GM19099 (cell line): Measurements from ENCODE around the gene MS4A10.

ENCODE experiments used
- POLR2A ChIP-seq: IDR thresholded peaks from 3 replicates; pipeline ENCODE4 v1.6.1; 2011; ENCODE audit warnings: low read depth; ENCODE audit not compliant: insufficient read length; ENCODE audit errors: extremely low read depth

MS4A10 gene

DNA sequence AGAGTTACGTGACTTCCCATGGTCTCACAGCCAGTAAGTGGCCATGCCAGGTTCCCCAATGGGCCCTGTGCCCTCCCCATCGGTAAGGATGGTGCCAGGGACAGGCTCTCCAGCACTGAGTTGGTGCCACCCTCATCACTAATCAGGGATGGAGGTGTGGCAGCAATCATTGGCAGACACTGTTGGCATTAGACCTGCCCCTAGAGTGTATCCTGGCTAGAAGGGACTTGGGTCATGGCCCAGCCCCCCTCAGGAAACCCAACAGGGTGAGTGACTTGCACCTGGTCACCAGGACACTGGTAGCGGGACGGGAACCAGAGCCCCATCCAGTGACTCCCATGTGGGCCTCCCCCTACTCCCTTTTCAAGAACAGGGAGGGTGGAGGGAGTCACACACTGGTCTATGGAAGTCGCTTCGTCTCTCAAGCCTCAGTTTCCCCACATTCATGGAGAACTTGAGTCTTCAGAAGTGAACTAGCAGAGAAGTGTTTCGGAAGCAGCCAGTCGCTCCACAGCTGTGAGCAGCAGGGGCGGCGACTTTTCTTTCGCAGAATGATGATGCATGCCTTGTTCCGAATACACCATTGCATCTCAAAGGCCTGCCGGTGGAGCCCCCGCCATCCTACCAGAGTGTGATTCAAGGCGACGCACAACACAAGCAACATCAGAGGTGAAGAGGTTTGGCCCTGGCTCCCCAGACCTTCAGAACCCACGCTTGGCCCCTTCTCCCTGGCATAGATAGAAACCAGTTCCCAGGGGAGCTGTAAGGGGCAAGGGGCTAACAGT is 12.9 kb downstream of the MS4A10 start:
- TF ChIP-seq POLR2A: no peak

DNA sequence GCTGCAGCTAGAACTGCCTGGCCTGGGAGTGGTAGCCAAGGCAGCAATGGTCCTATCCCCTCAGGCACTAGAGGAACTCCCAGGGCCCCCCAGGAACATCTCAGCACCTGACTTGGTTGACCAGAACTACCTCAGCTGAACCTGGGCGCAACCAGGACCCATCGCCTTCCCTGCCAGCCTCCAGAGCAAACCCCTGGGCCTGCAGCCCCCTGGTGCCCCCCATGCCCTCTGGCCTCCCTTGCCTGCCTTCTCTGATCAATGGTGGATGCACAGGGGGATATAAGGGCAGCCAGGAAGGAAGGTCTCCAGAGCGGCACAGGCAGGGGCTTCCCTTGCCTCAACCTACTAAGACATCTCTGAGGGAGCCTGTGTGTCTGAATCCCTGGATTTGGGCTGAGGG is 13.5 kb downstream of the MS4A10 start:
- no peak for TF ChIP-seq POLR2A

DNA sequence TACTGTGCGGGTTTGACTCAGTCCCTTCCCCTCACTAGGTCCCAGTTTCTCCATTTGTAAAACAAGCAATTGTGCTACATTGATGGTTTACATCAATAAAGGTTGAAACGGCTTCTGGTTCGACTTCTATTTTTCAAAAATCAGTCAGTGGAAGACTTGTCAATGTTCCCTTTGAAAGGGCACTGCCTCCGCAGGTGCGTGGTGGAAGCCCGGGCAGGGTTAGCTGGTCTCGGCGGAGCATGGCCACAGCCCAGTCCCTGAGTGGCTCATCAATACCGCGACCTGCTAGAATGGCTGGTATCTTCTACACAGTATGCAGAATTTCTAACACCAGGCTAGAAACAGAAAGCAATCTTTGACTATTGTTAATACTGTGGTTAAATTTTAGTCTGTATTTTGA is 16.1 kb downstream of the MS4A10 start:
- TF ChIP-seq POLR2A: no peak

- no peak for TF ChIP-seq POLR2A
These were observed 18.3 kb downstream of the MS4A10 start for GRCh38 chr11:60803273-60803936.

- no peak for TF ChIP-seq POLR2A
These were observed 24.1 kb downstream of the MS4A10 start for GRCh38 chr11:60809249-60809648.

DNA sequence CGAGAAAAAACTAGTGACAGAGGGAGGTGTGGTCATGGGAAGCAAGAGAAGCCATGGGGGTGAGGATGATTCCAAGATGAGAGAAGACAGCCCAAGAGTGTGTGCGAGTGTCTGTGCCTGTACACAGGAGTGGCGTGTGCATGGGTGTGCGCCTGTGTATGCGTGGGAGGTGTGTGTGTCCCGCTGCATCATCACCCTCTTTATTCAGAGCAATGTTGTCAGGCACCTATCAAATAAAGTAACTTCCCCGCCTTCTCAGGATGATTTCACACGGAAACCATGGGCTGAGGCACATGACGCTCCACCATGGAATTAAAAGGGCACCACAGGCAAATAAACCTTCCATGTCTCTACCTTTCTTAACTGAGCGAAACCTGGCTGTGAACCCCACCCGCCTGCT is 24.6 kb downstream of the MS4A10 start:
- TF ChIP-seq POLR2A: no peak

DNA sequence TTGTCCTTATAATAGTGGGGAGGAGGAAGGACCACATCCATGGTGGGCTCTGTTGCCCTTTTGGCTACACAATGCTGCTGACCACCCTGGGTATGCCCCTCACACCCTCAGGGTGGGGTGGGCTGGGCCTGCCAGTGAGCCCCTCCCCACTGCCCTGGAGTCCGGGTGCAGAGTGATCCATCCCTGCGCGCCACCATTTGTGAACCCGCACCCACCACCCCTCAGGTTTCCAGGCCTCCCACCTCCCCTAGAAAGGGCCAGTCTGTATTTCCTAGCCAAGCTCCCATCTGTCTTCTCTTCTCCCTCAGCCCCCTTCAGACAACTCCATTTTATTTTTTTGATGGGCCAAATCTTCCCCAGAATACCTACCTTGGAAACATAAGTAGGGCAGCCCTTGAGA is 25.0 kb downstream of the MS4A10 start:
- TF ChIP-seq POLR2A: no peak

GRCh38 chr11:60810569-60810968 is 25.4 kb downstream of the MS4A10 start:
- TF ChIP-seq POLR2A: no peak

DNA sequence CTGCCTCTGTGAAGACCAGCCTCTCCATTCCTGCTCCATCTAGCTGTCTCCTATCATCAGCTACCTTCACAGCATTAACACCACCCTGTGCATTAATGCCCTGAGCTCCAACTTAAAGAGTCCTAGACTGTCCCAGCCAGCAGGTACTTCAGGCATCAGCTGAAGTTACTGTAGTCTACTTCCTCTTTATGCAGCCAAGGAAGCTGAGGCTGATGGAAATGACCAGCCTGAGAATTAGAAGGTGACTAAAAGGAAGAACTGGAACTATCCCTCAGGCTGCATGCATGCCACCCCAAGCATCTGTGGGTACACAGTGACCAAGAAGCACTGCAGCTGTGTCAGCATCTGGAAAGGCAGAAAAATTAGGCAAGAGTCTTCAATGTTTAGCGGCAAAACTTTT is 28.2 kb downstream of the MS4A10 start:
- no peak for TF ChIP-seq POLR2A

DNA sequence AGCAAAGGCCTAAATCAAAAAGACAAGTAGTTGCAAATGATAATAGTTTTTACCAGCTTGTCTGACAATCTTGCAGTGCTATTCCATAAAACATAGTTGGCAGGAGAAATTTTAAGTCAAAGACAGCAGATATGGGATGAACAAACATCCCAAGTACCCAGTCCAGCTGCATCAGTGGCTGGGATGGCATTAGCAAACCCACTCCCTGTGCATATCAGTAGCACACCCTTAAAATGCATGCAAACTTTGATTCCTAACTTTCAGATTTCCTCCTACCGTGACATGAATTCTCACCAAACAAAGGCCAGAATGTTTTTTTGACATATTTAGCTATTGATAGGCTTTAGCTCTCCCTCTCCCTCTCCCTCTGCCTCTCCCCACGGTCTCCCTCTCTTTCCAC is 29.0 kb downstream of the MS4A10 start:
- TF ChIP-seq POLR2A: no peak

DNA sequence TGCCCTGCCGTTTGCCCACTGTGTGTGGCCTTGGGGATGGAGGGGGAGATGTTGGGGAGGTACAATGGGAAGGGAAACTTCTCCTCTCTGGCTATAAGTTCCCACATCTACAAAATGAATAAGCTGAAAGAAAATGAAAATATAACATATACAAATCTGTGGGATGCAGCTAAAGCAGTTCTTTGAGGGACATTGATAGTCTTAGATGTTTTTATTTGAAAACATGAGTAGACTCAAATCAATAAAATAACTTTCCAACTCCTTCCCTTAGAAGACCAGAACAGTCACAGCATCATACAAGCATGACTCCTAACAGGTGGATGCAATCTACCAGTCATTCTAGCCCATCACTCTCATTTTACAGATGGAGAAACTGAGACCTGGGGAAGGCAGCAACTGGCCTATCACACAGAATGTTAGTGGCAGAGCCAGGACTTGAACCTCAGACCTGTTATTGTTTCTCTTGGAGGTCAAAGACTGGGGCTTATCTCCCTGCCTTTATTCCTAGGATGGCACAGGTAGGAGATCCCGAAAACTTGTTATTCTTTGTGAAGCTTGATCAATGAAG is 31.5 kb downstream of the MS4A10 start:
- no peak for TF ChIP-seq POLR2A

- no peak for TF ChIP-seq POLR2A
These were observed 32.9 kb downstream of the MS4A10 start for GRCh38 chr11:60818057-60818456.

- no peak for TF ChIP-seq POLR2A
These were observed 36.9 kb downstream of the MS4A10 start for GRCh38 chr11:60821827-60822599.

GRCh38 chr11:60825118-60825517 is 40.0 kb downstream of the MS4A10 start:
- TF ChIP-seq POLR2A: no peak

GRCh38 chr11:60825790-60826189 is 40.7 kb downstream of the MS4A10 start:
- no peak for TF ChIP-seq POLR2A
